Measurements from ENCODE around the gene INSR. TPM values are rescaled to one million over a fixed set of nuclear protein-coding genes. Genes with fewer than 3 reads are reported as not detected.
A peak's percentile ranks its signal among the peaks of the same experiment; 100 is the strongest.

The INSR gene
- total and polyA plus RNA-seq, 2 experiments from 2014 or later, result 6.2 to 11.7 TPM

DNA sequence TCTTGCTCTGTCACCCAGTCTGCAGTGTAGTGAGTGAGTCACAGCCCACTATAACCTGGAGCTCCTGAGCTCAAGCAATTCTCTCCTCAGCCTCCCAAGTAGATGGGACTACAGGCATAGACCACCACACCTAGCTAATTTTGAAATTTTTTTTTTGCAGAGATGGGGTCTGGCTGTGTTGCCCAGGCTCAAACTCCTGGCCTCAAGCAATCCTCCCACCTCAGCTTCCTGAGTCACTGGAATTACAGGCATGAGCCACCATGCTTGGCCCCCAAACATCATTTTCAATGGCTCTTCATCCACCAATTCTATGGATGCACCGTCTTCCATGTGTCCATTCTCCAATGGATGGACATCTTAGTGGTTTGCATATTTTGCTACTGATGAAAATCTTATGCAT lies 155.8 kb downstream of the INSR start:
- no peak overlapping the region for H3K4me2 ChIP-seq (ENCODE audit: unreplicated experiment)
- in situ Hi-C loops (cut with MboI), result no loop called here
- no peaks in the 10 kb centered on the region for H3K9me3 ChIP-seq (ENCODE audit: low read depth)

DNA sequence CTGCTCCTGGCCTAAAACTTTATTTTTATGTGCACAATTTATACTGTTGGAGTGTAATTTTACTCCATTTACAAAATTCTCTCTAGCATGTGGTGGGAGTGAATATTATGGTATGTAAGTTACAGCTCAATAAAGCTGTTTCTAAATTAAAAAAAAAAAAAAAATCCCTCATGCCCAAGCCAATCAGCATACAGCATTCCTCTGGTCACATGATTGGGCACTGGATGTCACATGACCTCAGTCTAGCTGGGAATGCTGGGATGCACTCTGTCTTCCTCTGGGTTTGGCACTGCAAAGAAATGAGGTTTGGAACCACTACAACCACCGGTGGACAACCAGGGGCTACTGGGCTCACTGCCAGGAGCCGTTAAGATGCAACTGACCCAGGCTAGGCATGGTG lies 157.1 kb downstream of the INSR start:
- Histone ChIP-seq H3K9me3 (ENCODE audit: low read depth) (no peaks in the 10 kb centered on the region), H3F3A (ENCODE audit: insufficient read depth) (no peaks in the 10 kb centered on the region), H3K9me2 (ENCODE audit: insufficient read depth) (no peaks in the 10 kb centered on the region), H4K20me1 (ENCODE audit: insufficient read depth) (no peaks in the 10 kb centered on the region), H3K79me2 (ENCODE audit: insufficient read depth) (no peaks in the 10 kb centered on the region), H3K27ac (no peak overlapping the region), H3K36me3 (ENCODE audit: low read depth) (0 out of 2 replicates have a peak, but pooled peaks cover 3% of the 10 kb centered on the region), H3K4me3 (no peak overlapping the region), H3K27me3 (replicated peaks; ENCODE audit: insufficient read depth) (no peaks in the 10 kb centered on the region), H3K9ac (no peak overlapping the region), H3K4me1 (ENCODE audit: insufficient read depth) (peaks cover 10% of the 10 kb centered on the region; the same call in 1 of the 2 replicates), H2AFZ (no peak overlapping the region), H3K4me2 (ENCODE audit: unreplicated experiment) (no peak overlapping the region)
- no peak for DNase-seq
- in situ Hi-C loops (cut with MboI), result no loop called here
- TF ChIP-seq EZH2phosphoT487 (IDR thresholded peaks at IDR 0.05; ENCODE audit: insufficient read depth, low read depth) (no peak), EZH2 (IDR thresholded peaks at IDR 0.05; ENCODE audit: insufficient read depth, poor library complexity, severe bottlenecking) (no peak)
- WGBS, 2 experiments (ENCODE audit: low coverage in 1 of 2, low lambda C conversion rate in 2 of 2, missing lambda C conversion rate in 2 of 2), result 51 to 54% methylated on average over 2 of the region's 2 CpGs

More for the DNA sequence above, 155.8 kb downstream of the INSR start:
- Histone ChIP-seq H3K9me2 (ENCODE audit: insufficient read depth) (no peaks in the 10 kb centered on the region), H3F3A (ENCODE audit: insufficient read depth) (no peaks in the 10 kb centered on the region), H3K36me3 (ENCODE audit: low read depth) (0 out of 2 replicates have a peak, but pooled peaks cover 3% of the 10 kb centered on the region), H3K27me3 (replicated peaks; ENCODE audit: insufficient read depth) (no peaks in the 10 kb centered on the region), H2AFZ (no peak overlapping the region), H4K20me1 (ENCODE audit: insufficient read depth) (no peaks in the 10 kb centered on the region), H3K4me1 (ENCODE audit: insufficient read depth) (peaks cover 10% of the 10 kb centered on the region; the same call in 1 of the 2 replicates), H3K4me3 (no peak overlapping the region), H3K9ac (no peak overlapping the region), H3K27ac (no peak overlapping the region), H3K79me2 (ENCODE audit: insufficient read depth) (no peaks in the 10 kb centered on the region)
- WGBS, 2 experiments (ENCODE audit: low coverage in 1 of 2, low lambda C conversion rate in 2 of 2, missing lambda C conversion rate in 2 of 2), result 95 to 96% methylated on average over 1 of the region's 1 CpG
- TF ChIP-seq EZH2phosphoT487 (IDR thresholded peaks at IDR 0.05; ENCODE audit: insufficient read depth, low read depth) (no peak), EZH2 (IDR thresholded peaks at IDR 0.05; ENCODE audit: insufficient read depth, poor library complexity, severe bottlenecking) (no peak)
- DNase-seq, result peak; percentile 10

DNA sequence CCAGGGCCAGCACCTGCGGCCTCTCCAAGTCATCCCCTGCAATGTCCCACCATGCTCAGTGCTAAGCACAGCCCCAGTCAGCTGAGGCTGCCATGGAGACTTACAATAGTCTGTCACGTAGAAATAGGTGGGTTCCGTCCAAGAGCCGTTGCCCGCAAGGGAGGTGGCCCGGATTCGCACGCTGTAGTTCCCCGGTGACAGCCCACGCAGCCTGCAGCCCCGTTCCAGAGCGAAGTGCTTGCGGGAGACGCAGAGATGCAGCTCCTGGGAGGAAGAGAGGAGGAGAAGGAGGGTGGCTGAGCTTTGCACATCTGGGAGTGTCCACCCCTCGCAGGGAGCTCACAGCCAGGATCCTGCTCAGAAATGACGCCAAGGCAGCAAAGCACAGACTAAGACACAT lies 162.2 kb downstream of the INSR start:
- Histone ChIP-seq H3K36me3 (ENCODE audit: low read depth) (peaks cover 9% of the 10 kb centered on the region; the same call in 1 of the 2 replicates), H4K20me1 (ENCODE audit: insufficient read depth) (no peaks in the 10 kb centered on the region), H2AFZ (no peak overlapping the region), H3K9me3 (ENCODE audit: low read depth) (no peaks in the 10 kb centered on the region), H3K27ac (no peak overlapping the region), H3K9ac (no peak overlapping the region), H3K79me2 (ENCODE audit: insufficient read depth) (no peaks in the 10 kb centered on the region), H3K4me1 (ENCODE audit: insufficient read depth) (peaks cover 10% of the 10 kb centered on the region; the same call in 1 of the 2 replicates), H3K9me2 (ENCODE audit: insufficient read depth) (no peaks in the 10 kb centered on the region), H3K4me3 (no peak overlapping the region), H3K4me2 (ENCODE audit: unreplicated experiment) (no peak overlapping the region), H3K27me3 (replicated peaks; ENCODE audit: insufficient read depth) (no peaks in the 10 kb centered on the region), H3F3A (ENCODE audit: insufficient read depth) (no peaks in the 10 kb centered on the region)
- no peak for TF ChIP-seq EZH2phosphoT487 (IDR thresholded peaks at IDR 0.05; ENCODE audit: insufficient read depth, low read depth)
- TF ChIP-seq EZH2 (IDR thresholded peaks at IDR 0.05; ENCODE audit: insufficient read depth, poor library complexity, severe bottlenecking), result no peak
- 93 to 95% methylated on average over 16 of the region's 16 CpGs for WGBS, 2 experiments (ENCODE audit: low coverage in 1 of 2, low lambda C conversion rate in 2 of 2, missing lambda C conversion rate in 2 of 2)
- in situ Hi-C loops (cut with MboI), result no loop called here
- no peak for DNase-seq

GRCh38 chr19:7130043-7130442 lies 164.2 kb downstream of the INSR start:
- peaks cover 4% of the 10 kb centered on the region; the same call in 1 of the 2 replicates for H3K4me1 ChIP-seq (ENCODE audit: insufficient read depth)
- no peaks in the 10 kb centered on the region for H3K9me2 ChIP-seq (ENCODE audit: insufficient read depth)
- peaks cover 25% of the 10 kb centered on the region; the same call in 1 of the 2 replicates for H3K36me3 ChIP-seq (ENCODE audit: low read depth)
- H4K20me1 ChIP-seq (ENCODE audit: insufficient read depth), result no peaks in the 10 kb centered on the region
- TF ChIP-seq EZH2 (IDR thresholded peaks at IDR 0.05; ENCODE audit: insufficient read depth, poor library complexity, severe bottlenecking), result no peak
- TF ChIP-seq EZH2phosphoT487 (IDR thresholded peaks at IDR 0.05; ENCODE audit: insufficient read depth, low read depth), result no peak
- H3K4me2 ChIP-seq (ENCODE audit: unreplicated experiment), result no peak overlapping the region
- WGBS, 2 experiments (ENCODE audit: low coverage in 1 of 2, low lambda C conversion rate in 2 of 2, missing lambda C conversion rate in 2 of 2), result 100% methylated on average over 1 of the region's 1 CpG
- H3F3A ChIP-seq (ENCODE audit: insufficient read depth), result no peaks in the 10 kb centered on the region
- no peak for DNase-seq
- no peak overlapping the region for H3K9ac ChIP-seq
- no peak overlapping the region for H2AFZ ChIP-seq
- H3K9me3 ChIP-seq (ENCODE audit: low read depth), result no peaks in the 10 kb centered on the region
- no peak overlapping the region for H3K27ac ChIP-seq
- no peaks in the 10 kb centered on the region for H3K79me2 ChIP-seq (ENCODE audit: insufficient read depth)
- in situ Hi-C loops (cut with MboI), result no loop called here
- no peak overlapping the region for H3K4me3 ChIP-seq
- H3K27me3 ChIP-seq (replicated peaks; ENCODE audit: insufficient read depth), result no peaks in the 10 kb centered on the region
